ENCODE measurements around the gene DTYMK. TPM values are rescaled to one million over a fixed set of nuclear protein-coding genes. Genes with fewer than 3 reads are reported as not detected.
A peak's percentile ranks its signal among the peaks of the same experiment; 100 is the strongest.

The DTYMK gene
- total and polyA plus RNA-seq, 2 of the 4 experiments (the other 2 are of a cell fraction), result 31.7 to 50.1 TPM

DNA sequence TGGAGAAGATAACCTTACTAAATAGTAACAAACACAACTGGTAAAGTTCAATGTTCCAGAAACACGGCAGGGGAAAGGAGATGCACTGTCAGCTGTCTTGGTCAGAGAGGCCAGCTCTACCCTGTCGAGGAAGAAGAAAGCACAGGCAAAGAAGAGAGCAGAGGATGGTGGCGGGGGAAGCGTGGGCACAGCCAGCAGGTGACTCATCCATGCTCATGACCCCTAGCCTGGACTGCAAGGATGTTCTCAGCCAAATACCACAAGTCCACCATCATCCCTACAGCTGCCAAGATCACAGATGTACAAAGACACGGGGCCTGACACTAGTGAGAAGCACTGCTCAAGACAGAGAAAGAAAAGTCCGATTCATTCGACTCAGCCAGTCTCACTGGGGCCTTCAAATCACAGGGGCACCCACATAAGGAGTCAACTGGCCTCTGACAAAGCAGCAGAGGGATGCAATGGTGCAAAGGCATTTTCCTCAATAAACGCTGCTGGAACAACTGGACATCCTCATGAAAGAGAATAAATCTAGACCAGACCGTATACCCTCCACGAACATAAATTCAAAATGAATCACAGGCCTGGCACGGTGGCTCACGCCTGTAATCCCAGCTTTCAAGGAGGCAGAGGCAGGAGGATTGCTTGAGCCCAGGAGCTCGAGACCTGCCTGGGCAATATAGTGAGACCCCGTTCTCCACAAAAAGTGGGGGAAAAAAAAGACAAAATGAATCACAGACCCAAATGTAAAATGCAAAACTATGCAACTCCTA is 5.6 kb downstream of the DTYMK start (continued):
- peak; percentile 56; the same call in 1 of the 2 replicates for TF ChIP-seq MAFK (IDR thresholded peaks at IDR 0.05; ENCODE audit: low read depth, low read length)
- TF ChIP-seq POLR2A (IDR thresholded peaks at IDR 0.05; ENCODE audit: low read depth, low read length), result 0 out of 2 replicates have a peak, but pooled peaks have one; percentile 37
- TF ChIP-seq FOS (IDR thresholded peaks at IDR 0.05; ENCODE audit: low read depth, low read length), result peak; percentile 96

DNA sequence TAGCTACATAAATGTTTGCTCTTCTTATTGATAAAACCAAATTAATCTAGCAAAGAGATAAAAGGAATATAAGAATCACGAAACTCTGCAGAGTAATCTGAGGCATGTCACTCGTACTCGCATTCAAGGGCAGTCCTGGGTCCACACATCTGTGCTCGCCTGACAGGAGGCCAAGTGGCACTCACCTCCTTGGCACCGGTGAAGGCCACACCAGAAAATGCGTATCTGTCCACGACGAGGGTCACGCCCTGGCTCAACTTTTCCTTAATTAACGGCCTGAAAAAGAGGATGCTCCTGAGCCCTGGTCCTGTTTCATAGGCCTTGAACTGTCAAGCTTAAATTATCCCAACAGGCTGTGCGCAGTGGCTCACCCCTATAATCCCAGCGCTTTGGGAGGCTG is 6.6 kb downstream of the DTYMK start:
- H3K9me3 ChIP-seq (ENCODE audit: control insufficient read depth, insufficient read depth, low read length), result no peaks in the 10 kb centered on the region
- peak overlapping the region; percentile 68 for H2AK9ac ChIP-seq (replicated peaks; ENCODE audit: low read depth, low read length, poor library complexity)
- H4K8ac ChIP-seq (ENCODE audit: low read depth in 2 of 2, low read length in 2 of 2), result peak overlapping the region in 1 of 2 experiments; percentile 24; a peak in 2 of 4 replicates
- no peak overlapping the region for H3K56ac ChIP-seq (ENCODE audit: extremely low read depth, insufficient read depth, low read length)
- in situ Hi-C loops (cut with MboI; ENCODE audit: low sequenced_read_pairs), result no loop called here
- dilution Hi-C loops (cut with HindIII; ENCODE audit: low sequenced_read_pairs, unreplicated experiment), result no loop called here
- H2AK5ac ChIP-seq (ENCODE audit: low read depth, low read length), result peak overlapping the region; percentile 86
- no peak overlapping the region for H3K4me3 ChIP-seq (ENCODE audit: insufficient read depth, low read depth, low read length)
- no peak overlapping the region for H2AFZ ChIP-seq (replicated peaks; ENCODE audit: low read length, poor library complexity)
- no peak overlapping the region for H3K14ac ChIP-seq (replicated peaks; ENCODE audit: low read depth, low read length)
- WGBS, 2 experiments (ENCODE audit: extremely low coverage in 2 of 2, insufficient read length in 1 of 2), result 100% methylated on average over 4 of the region's 12 CpGs; no CpG with 5 or more reads in 1 of the 2 experiments
- H2BK20ac ChIP-seq (ENCODE audit: low read depth, low read length), result no peak overlapping the region
- no peak overlapping the region for H3K9ac ChIP-seq (ENCODE audit: low read depth, low read length)
- peak overlapping the region; percentile 54; the same call in 1 of the 2 replicates for H3K27ac ChIP-seq (ENCODE audit: insufficient read depth, low read length)
- H2BK5ac ChIP-seq (ENCODE audit: low read depth, low read length, poor library complexity, severe bottlenecking), result peak overlapping the region; percentile 48
- peaks cover 15% of the 10 kb centered on the region; the same call in 1 of the 2 replicates for H4K20me1 ChIP-seq (ENCODE audit: insufficient read depth, low read length)
- peak overlapping the region; percentile 70 for H3K4ac ChIP-seq (ENCODE audit: low read depth, low read length)
- H3K4me1 ChIP-seq (ENCODE audit: control insufficient read depth, insufficient read depth, low read length), result peaks cover 11% of the 10 kb centered on the region
- 0 out of 2 replicates have a peak overlapping the region, but pooled peaks have one; percentile 26 for H3K23ac ChIP-seq (ENCODE audit: low read depth, low read length)
- peaks cover 17 to 48% of the 10 kb centered on the region in 2 experiments for H3K79me1 ChIP-seq (ENCODE audit: low read depth in 1 of 2, low read length in 2 of 2)
- 0 out of 2 replicates have a peak, but pooled peaks cover 3% of the 10 kb centered on the region for H3K9me1 ChIP-seq (ENCODE audit: insufficient read depth, low read length)
- no peaks in the 10 kb centered on the region for H3K27me3 ChIP-seq (ENCODE audit: control insufficient read depth, insufficient read depth, low read length)
- peaks cover 37% of the 10 kb centered on the region for H3K36me3 ChIP-seq (ENCODE audit: control insufficient read depth, insufficient read depth, low read length)
- POLR2A ChIA-PET (ENCODE audit: unreplicated experiment), result no interaction called here
- DNase-seq, result no peak
- 0 out of 2 replicates have a peak overlapping the region, but pooled peaks have one; percentile 40 for H2BK120ac ChIP-seq (ENCODE audit: low read depth, low read length)
- ATAC-seq (ENCODE audit: low read depth), result no peak
- H2BK15ac ChIP-seq (ENCODE audit: low read depth, low read length), result peak overlapping the region; percentile 34; the same call in 1 of the 3 replicates
- no peak overlapping the region for H4K91ac ChIP-seq (ENCODE audit: insufficient read depth, low read depth, low read length)
- BruUV-seq (replicated peaks), result no TSS peak
- intact Hi-C loops (cut with micrococcal nuclease), result no loop called here
- H4K5ac ChIP-seq (ENCODE audit: low read depth, low read length), result no peak overlapping the region
- H3K18ac ChIP-seq (ENCODE audit: low read depth, low read length), result no peak overlapping the region
- H3K4me2 ChIP-seq (ENCODE audit: low read depth, low read length), result no peak overlapping the region
- CTCF ChIA-PET, result interaction anchor here (2.1 kb wide), 1 partner anchor 15 kb away, joined by 7 read pairs; no protein-coding TSS in a partner anchor
- TF ChIP-seq CHD1 (IDR thresholded peaks at IDR 0.05; ENCODE audit: low read depth, low read length) (no peak), NFE2L2 (IDR thresholded peaks at IDR 0.05; ENCODE audit: low read depth, low read length) (no peak), USF2 (IDR thresholded peaks at IDR 0.05; ENCODE audit: low read depth, low read length) (no peak), MAZ (IDR thresholded peaks at IDR 0.05; ENCODE audit: borderline replicate concordance, low read depth, low read length) (no peak), RFX5 (IDR thresholded peaks at IDR 0.05; ENCODE audit: low read depth, low read length) (no peak), MAFK (IDR thresholded peaks at IDR 0.05; ENCODE audit: low read depth, low read length) (no peak), SMC3 (IDR thresholded peaks at IDR 0.05; ENCODE audit: low read depth, low read length) (no peak), CTCF (conservative IDR thresholded peaks at IDR 0.05; ENCODE audit: low read depth, low read length) (no peak), BHLHE40 (IDR thresholded peaks at IDR 0.05; ENCODE audit: low read depth, low read length) (no peak)
- TF ChIP-seq, protein P1, sequence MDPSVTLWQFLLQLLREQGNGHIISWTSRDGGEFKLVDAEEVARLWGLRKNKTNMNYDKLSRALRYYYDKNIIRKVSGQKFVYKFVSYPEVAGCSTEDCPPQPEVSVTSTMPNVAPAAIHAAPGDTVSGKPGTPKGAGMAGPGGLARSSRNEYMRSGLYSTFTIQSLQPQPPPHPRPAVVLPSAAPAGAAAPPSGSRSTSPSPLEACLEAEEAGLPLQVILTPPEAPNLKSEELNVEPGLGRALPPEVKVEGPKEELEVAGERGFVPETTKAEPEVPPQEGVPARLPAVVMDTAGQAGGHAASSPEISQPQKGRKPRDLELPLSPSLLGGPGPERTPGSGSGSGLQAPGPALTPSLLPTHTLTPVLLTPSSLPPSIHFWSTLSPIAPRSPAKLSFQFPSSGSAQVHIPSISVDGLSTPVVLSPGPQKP (IDR thresholded peaks at IDR 0.05; ENCODE audit: borderline replicate concordance, low read depth, low read length), result no peak
